Activated CD8-positive, alpha-beta memory T cell treated with anti-CD3 and anti-CD28 coated beads, Interleukin-2, amount 50 U/mL, for 1 hour (primary cell): ENCODE results near the gene TLE3.

Experiments used
- DNase-seq: peaks from one replicate; pipeline ENCODE4 v3.0.0-alpha.2; 2020; ENCODE audit errors: extremely low read depth

TLE3 gene

DNA sequence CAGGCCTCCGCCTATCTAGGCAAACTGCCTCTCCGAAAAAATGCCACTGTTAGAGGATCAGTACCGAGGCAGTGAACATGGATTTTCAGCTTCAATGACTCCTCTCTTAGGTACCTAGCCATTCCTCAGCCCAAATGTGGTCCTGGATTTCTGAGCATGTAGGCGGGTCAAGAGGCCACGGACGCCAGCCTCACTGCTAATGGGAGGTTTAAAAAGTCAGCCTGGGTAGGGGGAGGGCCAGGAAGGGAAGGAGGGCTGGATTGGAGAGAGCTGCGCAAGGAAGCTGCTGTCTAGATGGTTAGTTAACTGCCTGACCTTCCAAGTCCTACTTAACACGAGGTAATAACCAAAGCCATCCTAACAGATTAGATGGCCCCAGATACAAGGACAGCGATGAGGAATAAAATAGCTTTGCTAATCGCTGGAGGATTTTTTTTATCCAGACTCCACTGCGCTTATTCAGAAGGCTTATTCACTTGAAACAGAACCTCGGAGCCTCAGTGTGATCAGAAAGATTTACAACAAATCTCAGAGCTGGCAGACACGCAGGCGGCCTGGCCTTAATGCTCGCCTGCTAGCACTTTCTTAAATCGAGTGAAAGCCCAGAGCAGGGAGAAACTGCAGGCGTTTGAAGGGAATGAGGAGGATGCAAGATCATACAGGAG is 34.3 kb downstream of the TLE3 start:
- no peak for DNase-seq

DNA sequence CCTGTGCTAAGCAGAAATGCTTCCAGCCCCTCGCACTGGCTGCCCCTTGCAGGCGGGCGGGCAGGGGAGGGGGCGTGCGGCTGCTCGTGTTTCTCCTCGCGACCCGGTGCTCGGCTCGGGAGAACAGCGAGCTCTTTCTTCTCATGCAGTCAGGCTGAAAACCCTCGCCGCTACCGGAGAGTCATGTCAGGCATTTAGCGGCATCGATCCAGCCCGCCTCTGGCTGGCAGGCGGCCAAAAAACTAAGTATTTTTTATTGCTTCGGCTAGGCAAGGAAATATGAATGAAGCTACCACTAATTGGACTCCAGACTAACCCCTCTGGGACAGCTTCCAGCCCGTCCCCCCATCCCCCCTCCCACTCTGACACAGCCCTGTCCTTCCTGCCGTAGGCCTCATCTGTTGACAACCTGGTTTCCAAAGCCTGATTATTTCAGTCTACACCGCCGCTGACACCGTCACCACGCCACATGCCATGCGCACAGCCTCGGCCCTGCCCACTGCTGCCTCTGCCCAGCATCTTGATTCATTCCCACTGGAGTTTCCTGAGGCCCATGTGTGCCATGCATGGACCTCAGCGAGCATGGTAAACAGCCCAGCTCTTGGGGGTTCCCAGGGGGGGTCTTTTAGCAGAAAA is 35.3 kb downstream of the TLE3 start:
- DNase-seq, result no peak

DNA sequence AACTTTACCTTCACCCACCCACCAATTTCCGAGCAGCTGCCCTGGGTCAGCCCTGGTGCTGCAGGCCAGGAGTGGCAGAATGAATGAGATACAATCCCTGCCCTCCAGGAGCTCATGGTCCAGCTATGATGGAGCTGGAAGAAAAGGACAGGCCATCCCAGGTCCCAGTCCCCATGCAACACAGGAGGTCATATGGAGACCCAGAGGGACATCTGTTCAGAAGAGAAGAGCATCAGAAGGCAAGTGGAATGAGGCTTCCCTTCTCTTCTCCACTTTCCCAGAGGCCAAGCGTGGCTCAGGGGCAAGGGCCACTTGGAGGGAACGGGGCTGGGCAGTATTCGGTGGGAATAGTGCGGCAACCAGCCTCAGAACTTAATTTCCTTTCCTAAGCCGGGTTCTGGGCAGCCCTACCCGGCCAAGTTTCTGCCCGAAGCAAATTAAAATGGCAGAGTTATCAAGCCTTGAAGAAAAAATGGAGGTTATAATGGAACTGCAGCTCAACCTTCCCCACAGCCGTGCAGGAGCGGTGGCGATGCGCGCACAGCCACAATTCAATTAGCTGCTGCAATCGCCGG is 35.9 kb downstream of the TLE3 start:
- no peak for DNase-seq

DNA sequence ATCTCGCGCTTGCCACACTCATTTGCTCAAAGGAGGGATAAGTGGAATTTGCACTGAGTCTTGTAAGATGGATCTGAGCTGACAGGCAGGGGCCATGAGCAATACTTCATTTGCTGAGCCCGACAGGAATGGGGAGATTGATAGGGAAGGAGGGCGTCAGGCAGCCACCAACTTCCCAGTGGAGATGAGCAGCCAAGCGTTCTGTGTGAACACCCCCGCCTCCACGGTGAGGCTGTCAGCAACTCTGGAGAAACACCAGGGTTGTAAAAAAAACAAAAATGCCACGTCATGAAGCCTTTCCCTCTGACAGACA is 36.8 kb downstream of the TLE3 start:
- no peak for DNase-seq

DNA sequence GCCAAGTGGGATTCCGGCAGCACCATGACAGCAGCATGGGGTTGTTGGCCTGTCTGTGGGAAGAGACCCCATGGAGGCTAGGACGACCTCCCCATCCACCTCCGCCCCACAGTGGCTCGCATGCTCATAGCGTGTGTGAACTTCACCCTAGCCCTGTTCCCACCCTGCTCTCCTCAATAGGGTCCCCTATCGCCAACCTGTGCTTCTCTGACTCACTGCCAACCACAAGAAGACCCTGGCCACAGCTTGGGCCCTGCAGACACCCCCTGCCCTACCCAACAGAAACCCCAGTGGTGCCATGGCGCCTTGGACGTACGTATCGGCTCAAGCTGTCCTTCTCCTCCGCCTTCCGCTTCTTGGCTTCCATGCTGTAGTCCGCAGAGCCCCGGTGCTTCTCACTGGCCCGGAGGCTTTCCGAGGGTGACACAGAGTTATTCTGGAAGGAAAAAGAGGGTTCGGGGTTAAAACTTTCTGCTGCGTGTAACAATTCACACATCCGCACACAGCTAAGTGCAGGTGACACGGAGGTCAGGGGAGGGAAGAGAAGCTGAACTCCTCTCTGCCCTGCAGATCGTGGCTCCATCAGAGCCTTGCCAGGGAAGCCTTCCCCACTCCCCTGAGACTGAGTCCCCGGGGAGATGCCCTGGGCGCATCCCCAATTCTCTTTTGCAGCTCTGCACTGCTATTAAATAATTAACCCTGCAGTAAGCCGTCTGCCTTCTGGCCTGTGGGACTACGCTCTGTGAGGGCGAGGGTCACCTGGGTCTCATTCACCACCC is 37.3 kb downstream of the TLE3 start:
- DNase-seq, result no peak

DNA sequence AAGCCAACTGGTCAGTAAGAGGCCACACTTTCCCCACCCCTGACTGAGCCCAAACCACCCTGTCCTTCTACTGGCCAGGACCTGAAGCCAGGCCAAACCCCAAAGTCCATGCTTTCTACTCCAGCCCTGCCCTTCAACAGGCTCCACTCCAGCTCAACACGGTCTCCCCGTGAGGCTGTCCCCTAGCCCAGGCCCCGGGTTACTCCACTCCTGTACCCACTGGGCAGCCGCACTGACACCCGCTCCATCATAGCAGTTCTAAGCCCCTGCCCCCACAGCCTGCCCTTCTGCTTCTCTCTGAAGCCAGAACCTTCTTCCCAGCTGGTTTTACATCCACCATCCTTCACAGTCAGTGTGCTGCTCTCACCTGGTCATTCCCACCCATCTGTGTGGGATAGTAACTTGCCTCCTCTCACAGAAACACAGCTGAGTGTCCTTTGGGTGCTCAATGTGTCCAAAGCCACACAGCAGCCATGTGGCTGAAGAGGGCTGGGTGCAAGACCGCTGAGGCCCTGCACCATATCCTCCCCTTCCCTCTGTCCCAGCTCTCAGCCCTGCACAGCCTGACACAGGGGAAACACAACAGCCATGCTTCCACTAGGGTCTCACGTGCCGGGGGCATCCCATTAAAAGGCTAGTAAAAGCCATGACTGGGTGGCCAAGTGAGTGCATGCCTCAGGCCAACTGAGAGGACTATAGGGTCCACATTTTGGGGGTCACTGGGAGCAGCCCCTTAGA is 38.1 kb downstream of the TLE3 start:
- DNase-seq, result no peak

DNA sequence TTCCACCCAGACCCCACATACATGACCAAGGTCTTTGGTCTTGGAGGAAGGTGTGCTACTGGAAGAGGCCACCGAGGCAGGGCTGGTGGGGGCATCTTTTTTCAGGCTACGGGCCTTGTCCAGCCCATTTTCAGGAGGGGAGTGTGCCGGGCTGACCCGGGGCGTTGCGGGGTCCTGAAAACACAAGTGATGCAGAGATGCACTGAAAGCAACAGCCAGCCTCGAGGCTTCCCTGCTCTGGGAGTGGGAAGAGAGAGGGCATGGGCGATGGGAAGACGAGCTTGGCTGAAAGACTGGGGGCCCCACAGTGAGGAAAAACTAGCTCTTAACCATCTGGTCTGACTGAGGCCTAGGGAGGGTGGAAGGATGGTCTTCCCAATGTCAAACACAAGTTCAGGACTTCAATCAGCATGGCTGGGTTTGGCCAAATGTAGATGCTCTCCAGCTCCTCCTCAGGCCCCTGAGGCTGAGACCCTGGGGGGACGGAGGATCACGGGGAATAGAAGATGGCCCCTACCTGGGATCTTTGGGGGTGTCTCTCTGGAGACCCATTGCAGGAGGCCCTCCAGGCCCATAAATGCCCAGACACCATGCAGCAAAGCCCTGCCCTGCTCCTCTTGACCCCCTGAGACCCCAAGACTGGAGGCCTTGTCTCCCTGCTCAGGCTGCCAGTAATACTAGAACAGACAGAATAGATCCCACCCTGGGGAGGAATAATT is 38.9 kb downstream of the TLE3 start:
- DNase-seq, result no peak

DNA sequence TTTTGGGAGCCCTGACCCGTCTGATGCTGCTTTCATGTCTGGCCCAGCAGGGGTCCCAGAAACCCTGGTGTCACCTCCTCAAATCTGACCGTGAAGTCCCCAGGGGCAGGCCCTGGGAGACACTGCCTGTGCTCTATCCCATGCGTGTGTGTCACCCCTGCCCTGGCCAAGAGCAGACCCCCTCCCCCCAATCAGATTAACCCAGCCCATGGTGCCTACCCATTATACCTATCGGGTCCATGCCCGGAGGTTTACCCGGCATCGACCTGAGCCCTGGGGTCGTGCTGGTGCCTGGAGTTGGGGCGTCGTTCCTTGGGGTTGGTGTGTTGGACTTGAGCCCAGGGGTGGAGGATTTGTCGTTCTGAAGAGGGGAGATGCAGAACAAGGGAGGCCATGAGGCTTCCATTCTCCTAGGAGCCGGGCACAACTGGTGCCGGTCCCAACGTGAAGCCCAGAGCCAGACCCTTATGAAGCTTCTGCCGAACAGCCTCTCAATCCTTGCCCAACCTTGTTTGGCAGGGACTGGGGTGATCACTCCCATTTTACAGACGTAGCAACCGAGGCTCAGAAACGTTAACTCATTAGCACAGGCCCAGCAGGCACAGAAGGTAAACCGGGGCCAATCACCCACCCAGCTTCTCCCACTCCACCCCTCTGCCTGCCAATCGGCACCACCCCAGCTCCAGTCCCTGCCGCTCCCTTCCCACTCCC is 39.6 kb downstream of the TLE3 start:
- no peak for DNase-seq

DNA sequence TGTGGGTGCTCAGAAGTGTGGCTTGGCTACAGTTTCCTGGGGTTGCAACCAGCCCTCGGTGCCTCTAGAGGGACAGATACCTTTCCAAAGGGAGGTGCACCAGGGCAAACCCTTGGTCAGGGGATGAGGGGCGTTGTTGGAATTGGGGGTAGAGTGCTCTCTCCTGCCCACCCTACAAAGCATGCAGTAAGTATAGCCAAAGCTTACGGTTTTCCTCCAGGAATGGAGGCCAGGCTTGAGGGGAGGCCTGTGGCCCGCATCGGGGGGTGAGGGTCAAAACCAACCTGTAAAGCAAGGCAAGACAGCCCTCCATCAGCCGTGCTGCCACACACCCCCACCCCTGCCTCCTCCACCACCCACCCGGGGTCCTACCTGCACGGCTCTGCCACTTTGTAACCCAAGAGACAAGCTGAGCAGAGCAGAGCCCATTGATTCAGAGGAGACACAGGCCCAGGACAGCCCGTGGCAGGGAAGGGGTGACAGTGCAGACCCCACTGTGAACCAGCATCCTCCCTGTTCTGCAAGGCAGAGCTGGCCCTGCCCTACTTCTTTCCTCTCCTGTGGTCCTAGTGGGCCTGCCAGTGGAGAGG is 41.5 kb downstream of the TLE3 start:
- no peak for DNase-seq

DNA sequence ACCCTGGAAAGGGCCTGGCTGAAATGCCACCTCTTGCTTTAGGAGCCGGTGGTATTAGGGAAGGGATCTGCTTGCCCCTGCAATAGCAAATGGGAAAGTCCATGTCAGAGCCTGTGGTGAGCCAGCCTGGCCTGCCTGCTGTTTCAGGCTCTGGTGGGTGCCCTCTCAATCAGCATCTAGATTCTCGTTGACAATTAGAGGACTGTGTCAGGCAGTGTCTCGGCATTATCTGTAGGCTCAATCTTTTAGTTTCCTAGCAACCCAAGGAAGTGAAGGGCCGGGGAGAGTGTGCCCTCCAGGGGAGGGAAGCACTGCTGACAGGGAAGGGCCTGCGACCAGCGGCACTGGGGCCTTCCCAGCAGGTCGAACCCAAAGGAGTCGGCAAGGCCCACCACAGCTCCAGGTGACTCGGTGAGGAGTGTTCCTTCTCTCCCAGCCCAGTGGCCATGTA is 42.1 kb downstream of the TLE3 start:
- no peak for DNase-seq

DNA sequence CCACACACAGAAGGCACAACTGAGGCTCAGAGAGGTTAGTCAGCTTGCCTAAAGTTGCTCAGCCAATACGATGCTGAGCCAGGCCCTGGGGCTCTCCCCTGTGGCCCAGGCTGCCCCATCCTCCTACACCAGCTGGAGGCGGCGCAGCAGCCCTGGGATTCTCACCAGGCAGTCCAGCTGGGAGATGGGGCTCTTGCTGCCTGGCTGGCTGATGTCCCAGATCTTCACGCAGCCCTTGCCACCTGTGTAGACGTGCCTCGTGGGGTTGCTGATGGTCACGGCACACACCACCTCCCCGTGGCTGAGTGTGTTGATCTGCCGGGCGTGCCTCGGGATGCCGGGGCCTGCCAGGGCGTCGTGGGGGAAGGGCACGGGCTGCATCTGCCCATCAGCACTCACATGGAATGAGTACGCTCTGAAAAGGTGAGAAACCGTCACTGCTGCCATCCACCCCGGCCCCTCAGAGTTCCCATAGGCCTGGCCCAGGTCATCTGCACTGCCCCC is 42.8 kb downstream of the TLE3 start:
- DNase-seq, result no peak

DNA sequence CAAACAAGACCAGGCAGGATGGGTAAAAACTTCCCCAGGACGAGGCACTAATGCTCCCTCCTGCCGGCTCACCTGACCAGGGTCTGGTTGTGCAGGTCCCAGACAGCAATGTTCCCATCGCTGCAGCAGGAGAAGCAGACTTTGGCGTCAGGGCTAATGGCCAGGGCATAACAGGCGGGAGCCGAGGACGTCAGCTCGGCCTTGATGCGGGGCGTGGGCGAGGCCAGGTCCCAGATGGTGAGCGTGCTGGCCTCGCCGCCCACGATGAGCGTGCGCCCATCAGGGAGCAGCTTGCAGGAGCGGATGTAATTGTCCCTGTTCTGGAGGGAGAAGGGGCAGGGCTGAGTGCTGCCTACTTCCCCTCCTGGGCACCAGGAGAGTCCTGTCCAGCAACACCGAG is 43.4 kb downstream of the TLE3 start:
- DNase-seq, result no peak

DNA sequence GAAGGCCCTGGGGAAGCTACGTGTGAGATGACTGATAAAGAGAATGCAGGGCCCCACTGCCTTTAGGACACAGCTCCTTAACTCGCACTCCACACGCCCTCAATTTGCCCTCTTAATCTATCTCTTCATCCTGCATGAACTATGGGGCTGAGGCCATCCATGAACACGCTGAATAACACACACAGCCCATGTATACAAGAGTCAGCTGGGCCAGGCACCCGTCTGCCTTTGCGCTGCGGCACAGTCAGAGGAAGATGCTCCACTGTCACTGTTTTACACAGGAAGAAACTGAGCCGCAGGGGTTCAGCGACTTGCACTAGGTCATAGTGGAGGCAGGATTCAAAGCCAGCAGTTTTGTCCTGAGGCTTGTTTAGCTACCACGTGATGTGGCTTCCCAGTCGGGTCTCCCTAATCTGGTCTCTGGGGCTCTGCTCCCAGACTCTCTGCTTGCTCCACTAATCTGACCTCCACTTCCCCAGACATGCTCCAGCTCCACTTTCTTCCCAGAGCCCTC is 43.9 kb downstream of the TLE3 start:
- DNase-seq, result no peak

DNA sequence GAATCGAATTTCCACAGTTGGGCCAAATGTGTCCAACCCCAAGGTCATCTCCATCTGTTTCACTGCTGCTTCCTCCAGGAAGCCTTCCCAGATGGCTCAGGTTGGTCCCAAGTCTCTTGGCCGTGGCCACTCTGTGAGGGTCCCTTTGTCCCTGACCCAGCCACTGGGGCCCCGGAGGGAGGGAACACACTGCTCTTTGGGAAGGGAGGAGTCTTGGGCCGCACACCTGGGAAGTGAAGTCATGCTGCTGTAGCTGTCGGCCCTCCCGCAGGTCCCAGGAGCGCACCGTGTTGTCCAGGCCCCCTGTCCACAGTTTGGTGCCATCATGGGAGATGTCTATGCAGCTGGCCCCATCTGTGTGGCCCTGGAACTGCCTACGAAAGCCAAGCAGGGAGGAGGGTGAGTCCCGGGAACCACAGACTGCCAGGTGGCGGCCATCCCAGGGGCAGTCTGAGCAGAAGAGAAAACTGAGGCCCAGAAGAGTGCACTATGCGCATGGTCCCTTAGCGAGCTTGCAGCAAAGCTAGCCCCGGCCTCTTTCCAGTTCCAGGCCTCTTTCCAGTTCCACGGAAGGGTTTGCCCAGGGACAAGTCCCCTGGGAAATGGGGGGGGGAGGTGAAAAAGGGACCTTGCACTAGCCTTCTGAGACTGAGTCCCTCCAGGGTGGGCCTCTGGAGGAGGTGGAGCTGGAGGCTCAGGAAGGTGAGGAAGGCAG is 44.6 kb downstream of the TLE3 start:
- no peak for DNase-seq

DNA sequence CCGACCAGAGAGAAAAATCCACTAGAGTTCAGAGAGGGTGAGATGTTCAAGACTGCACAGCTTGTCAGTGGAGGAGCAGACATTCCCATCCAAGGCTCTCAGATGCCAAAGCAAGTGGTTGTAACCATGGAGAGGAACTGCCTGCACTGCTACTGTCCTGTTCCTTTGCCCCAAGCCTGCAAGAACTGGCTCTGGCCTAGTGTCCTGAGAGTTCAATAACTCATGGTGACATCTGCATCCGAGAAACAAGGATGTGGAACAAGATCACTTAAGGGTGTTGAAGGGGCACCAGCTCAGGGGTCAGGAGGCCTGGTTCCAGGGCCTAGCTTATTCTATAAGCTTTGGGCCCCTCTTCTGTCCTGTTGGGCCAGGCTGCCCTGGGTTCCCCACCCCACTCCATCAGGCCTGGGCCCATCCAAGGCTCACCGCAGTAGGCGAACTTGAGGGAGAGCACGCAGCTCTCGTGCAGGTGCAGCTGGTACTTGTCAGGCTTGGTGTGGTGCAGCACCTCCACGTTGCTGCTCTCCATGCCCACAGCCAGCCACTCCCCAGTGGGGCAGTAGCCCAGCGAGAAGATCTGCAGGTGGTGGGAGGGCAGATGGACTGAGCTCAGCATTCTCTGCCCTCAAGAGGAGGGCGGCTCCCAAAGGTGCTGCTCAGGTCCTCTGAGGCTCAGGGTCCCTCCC is 45.6 kb downstream of the TLE3 start:
- DNase-seq, result no peak

DNA sequence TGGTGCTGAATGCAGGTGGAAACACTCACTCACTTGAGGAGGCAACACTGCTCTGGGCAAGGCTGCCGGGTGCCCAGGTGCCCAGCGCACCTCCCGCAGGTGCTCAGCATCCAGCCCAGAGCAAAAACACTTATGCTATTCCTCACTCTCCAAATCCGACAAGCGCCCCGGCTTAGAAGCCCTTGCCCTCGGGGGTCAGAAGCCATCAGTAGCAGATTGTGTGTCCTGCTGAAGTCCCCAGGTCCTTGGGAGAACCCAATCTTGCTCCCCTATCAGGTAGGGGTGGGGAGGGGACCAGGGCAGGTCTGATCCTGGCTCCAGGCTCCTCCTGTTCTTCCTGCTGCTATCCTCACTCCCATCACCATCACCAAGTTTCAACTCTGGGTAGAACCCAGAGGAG is 46.7 kb downstream of the TLE3 start:
- no peak for DNase-seq

DNA sequence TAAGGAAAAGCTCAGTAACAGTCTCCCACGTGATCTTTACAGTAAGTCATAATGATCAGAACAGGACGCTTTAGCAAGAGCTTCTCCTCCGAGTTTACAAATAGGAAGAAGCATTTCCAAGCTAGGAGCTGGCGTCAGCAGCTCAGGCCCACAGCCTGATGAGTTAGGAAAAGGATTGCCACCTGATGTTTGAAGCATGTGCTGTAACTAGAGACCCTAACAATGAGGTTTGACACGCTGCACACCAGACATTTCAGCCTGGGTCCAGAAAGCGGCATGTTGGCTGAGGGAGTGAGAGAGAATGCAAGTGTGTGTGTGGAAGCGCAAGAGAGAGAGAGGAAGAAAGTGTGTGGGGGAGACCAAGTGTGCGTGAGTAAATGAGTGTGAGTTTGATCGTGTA is 47.3 kb downstream of the TLE3 start:
- DNase-seq, result no peak

DNA sequence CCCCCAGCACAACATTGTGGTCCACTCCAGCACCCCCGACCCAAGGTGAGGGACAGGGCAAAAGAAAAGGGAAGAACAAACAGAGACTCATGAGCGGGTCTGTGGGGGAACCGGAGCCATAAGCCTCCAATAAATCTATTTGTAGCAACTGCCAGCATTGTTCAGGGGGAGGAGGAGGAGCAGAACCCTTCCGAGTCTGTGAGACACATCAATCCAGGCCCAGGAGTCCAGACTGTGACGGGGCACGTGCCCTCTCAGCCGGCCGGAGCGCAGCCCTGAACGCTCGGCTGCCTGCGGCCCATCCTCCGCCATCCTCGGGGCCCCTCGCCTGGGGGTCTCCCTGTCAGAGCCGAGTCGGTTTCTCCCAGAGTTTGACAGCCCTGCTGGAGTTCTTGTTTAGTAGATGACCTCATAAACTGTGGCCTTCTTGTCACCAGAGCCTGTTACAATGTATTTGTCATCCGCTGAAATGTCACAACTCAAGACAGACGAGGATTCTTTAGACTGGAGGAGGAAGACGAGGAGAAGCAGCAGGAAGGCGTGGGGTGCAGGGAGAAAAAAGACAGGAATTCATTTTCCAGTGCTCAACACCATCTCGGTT is 47.9 kb downstream of the TLE3 start:
- DNase-seq, result no peak
